HG03066 (cell line): ENCODE data around the gene EML1.
A peak's percentile ranks its signal among the peaks of the same experiment; 100 is the strongest.

Experiments
- ATAC-seq: cut with Tn5 transposase; IDR thresholded peaks from one replicate; pipeline ENCODE4 v1.9.1; 2021; ENCODE audit warnings: low read depth; ENCODE audit not compliant: unreplicated experiment

The EML1 gene, protein sequence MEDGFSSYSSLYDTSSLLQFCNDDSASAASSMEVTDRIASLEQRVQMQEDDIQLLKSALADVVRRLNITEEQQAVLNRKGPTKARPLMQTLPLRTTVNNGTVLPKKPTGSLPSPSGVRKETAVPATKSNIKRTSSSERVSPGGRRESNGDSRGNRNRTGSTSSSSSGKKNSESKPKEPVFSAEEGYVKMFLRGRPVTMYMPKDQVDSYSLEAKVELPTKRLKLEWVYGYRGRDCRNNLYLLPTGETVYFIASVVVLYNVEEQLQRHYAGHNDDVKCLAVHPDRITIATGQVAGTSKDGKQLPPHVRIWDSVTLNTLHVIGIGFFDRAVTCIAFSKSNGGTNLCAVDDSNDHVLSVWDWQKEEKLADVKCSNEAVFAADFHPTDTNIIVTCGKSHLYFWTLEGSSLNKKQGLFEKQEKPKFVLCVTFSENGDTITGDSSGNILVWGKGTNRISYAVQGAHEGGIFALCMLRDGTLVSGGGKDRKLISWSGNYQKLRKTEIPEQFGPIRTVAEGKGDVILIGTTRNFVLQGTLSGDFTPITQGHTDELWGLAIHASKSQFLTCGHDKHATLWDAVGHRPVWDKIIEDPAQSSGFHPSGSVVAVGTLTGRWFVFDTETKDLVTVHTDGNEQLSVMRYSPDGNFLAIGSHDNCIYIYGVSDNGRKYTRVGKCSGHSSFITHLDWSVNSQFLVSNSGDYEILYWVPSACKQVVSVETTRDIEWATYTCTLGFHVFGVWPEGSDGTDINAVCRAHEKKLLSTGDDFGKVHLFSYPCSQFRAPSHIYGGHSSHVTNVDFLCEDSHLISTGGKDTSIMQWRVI

DNA sequence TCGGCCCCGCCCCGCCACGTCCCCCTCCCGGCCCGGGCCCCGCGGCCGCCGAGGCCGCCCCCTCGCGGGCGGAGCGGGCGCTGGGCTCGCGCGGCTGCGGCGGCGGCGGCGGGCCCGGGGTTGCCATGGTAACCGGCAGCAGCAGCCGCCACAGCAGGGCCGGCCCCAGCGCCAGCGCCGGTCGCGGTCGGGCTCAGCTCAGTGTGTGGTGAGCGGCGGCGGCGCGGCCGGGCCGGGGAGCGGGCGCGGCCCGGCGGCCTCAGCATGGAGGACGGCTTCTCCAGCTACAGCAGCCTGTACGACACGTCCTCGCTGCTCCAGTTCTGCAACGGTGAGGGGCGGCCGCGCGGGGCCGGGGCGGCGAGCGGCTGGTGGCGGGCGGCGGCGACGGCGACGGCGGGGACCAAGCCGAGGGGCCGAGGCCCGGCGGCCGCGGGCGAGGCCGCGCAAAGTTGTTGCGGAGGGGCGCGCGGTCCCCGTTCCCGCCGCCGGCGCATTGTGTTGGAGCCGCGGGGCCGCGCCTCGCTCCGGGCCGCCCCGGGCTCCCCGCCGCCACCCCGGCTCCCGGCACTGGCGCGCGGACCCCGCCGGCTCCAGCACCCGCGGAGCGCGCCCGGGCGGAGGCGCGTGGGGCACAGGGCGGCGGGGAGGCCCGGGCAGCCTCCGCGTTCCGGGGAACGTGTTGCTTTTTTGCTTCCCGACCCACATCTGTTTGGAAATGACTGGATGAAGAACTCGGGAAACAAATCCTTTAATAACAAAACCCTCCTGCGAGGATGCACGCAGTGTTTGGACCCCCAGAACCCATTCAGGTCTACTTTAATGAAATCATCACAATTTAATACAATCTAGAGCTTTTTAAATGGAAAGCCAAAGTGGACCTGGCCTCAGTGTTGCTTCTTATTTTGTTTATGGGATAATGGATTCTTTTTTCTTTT is at the start of gene EML1:
TSS of gene EML1 (plus strand) at position 201 of the 938 bp plus-strand sequence. CDS start at position 265, 64 bp downstream.
- ATAC-seq, result peak; percentile 82

DNA sequence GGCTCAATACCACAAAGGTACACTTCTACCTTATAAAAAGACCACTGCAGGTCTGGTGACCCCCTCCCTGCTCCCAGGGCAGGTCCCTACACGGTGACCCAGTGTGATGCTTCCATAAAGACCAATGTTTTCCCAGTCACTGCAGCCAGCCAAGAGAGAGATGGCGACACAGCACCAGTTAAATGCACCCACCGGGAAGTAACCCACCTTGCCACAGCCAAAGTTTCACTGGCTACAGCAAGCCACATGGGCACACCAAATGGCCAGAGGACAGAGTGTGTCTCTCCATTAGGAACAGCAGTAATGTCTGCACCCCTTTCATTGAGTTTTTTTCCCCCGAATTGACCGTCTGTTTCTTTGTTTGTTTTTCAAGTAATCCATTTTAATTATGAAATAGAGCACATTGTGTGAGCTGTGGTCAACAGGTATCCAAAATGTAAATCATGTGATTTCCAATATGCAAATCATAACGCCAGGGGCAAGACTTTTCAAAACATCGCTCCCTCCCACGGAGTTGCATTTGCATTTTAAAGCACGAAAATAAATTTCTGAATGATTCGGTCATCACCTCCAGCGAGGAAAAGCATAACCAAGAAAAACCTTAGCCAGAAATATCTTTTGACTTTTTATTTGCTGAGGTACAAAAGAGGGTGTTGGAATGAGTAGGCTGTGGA is 48.9 kb upstream of the EML1 start:
- ATAC-seq, result no peak

DNA sequence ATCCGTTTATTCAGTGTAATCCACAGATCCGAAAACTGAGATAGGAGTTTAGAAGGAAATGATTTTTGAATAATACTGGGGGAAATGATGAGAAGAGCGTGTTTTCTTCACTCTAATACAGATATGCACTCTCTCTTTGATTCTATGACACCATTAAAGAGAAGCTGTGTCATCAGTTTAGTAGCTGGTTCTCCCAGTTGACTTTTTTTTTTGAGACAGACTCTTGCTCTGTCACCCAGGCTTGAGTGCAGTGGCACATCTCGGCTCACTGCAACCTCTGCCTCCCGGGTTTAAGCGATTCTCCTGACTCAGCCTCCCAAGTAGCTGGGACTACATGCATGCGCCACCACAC is 48.4 kb upstream of the EML1 start:
- ATAC-seq, result no peak

DNA sequence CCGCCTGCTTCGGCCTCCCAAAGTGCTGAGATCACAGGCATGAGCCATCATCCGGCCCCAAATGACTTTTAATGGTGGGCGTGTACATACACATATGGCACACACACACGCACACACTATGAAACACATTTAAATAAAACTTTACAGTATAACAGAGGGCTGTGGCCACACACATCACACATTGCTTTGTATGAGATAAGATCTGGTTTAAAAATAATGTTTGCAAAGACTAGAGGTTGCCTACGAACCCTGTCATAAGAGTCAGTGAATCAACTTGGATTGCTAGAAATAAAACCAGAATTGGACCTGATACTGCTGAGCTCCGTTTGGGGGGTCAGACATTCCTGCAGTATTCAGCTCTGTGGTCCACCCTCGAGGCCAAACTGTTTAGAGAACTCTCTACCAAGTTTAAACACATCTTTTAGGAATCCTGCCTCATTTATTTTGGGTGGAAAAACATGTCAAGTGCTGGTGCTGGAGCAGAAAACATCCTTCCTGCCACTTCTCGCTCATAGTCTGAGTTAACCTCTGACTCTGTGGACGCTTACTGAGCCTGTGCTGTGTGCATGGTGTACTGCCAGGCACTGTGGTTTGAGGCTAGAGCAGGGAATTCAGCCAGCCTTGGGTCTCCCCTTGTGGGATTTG is 47.8 kb upstream of the EML1 start:
- ATAC-seq, result no peak

DNA sequence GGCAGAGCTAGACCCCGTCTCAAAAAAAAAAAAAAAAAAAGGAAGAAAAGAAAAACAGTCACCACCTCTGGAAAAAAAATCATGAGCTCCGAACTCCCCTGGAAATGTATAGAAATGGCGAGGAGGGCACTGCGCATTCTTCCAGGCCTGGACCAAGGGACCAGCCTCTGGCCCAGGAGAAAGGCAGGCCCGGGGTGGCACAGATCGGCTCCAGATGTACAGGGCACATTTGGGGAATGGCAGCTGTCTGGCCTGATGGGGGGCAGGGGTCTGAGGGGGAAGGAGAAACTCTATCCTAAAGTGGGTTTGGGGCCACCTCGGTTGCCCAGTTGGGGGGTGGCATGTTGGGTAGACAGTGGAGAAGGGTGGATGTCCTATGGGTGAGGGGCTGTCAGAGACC is 46.0 kb upstream of the EML1 start:
- no peak for ATAC-seq

DNA sequence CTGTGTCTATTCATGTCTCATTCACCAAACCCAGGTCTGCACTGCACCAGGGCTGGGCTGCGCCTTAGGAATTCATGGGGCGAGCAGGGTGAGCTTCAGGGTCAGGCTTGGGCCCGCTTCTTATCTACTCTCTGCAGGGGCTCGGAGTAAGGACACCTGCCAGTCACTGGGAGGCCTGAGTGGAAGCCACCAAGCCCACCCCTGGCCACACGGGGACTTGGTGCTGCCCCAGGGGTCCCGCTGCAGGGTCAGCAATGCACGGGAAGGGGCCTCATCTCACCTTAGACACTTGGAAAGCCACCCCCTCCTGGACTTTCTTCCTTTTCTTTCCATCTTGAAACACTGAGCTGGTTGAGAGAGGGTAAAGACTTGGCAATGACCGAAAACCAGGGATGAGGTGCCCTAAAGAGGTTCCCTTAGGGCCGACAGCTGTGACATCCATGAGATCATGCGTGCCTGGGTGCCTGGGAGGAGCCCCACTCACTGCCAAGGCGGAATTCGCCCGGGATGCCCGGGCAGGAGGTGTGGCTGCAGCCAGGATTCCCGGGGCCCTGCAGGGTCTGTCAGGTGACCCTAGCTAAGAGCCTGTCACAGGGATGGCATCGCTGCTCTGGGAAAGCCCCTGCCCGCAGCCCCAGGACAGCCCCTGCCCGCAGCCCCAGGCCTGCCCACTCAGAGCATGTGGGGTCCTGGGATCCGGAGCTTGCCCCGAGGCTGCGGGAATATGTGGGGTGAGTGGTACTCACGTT is 45.5 kb upstream of the EML1 start:
- ATAC-seq, result no peak

DNA sequence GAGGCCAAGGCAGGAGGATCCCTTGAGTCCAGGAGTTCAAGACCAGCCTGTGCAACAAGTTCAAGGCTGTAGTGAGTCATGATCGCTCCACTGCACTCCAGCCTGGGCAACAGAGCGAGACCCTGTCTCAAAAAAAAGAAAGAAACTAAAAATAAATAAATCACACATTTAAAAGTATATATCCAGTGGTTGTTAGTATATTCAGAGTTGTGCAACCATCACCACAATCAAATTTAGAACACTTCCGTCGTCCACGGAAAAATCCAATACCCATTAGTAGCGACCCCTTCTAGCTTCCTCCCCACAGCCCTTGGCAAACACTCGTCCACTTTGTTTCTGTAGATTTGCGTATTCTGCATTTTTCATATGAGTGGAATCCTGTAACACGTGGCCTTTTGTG is 44.7 kb upstream of the EML1 start:
- ATAC-seq, result no peak

DNA sequence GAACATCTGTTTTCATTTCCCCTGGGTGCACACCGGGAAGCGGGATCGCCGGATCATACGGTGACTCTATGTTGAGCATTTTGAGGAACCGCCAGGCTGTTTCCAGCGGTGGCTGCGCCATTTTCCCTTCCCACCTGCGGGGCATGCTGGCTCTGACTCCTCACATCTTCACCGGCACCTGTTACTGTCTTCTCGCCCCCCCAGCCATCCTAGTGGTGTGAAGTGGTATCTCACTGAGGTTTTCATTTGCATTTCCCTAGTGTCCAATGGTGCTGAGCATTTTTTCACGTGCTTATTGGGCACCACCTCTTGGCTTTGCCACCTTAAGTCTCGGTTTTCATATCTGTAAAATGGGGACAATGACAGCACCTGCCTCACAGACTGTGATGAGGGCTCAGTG is 44.1 kb upstream of the EML1 start:
- no peak for ATAC-seq

DNA sequence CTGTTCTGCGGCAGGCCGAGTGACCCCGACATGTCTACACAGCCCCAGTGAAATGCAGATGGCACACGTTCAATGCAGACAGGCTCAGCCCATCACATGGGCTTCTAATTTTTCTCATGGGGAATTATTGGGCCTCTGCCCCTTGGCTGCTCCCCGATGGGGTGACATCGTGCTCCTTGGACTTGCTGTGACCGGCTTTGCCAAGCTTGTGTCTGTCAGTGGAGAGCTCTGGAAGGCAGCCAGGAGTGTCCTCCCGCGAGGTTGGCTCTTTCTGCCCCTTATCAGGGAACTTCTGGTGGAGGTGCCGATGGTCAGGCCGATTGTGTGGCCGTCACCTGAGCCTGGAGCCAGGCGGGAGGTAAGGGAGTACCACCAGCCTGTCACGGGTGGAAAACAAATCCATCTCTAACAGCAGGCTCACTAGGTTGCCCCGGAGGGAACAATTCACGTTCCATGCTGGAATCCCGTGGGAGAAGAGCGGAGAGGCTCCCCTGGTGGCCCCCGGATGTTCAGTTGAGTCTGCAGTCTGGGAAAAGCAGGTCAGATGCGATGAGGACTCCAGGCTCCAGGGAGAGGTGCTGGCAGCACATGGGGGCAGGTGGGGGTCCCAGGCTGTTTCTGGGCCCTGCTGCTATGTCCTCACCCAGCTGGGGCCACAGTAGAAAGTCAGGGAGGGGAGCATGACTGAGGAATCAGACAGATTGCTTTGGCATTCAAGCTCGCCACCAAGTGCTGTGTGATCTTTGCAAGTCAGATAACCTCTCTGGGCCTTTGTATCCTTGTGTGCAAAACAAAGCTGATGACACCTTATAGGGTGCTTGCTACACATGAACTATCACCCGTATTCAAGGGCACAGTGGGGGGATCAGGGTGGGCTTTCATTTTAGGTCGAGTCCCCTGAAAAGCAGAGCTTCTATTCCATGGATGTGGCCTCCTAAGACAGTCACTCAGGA is 43.2 kb upstream of the EML1 start:
- ATAC-seq, result no peak

DNA sequence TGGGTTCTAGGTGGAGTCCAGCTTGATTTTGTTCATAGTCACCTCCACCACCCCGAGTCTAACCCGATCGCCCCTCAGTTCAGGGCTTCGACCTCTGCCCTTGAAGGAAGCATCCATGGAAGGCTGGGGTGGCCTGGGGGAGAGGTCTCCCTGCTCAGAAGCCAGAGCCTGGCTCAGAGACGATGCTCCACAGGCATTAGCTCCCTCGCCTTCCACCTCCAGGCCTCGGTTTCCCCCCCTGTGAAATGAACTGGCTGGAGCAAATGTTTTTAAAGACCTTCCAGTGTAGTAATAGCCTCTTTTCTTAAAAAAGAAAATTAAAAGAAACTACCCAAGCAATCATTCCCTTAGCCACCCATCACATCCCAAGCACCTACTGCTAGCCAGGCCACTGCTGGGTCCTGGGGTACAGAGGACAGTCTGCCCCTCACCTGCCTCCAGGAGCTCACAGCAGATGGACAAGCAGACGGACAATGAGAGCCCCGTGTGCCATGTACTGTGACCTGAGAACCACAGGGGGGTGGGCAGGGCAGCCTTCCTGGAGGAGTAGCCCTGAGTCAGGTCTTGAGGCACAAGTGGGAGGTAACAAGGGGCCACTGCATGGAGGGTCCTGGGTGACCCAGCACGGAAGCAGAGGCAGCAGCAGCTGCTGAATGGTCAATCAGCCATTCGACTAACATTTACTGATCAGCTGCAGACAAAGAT is 42.3 kb upstream of the EML1 start:
- ATAC-seq, result no peak

DNA sequence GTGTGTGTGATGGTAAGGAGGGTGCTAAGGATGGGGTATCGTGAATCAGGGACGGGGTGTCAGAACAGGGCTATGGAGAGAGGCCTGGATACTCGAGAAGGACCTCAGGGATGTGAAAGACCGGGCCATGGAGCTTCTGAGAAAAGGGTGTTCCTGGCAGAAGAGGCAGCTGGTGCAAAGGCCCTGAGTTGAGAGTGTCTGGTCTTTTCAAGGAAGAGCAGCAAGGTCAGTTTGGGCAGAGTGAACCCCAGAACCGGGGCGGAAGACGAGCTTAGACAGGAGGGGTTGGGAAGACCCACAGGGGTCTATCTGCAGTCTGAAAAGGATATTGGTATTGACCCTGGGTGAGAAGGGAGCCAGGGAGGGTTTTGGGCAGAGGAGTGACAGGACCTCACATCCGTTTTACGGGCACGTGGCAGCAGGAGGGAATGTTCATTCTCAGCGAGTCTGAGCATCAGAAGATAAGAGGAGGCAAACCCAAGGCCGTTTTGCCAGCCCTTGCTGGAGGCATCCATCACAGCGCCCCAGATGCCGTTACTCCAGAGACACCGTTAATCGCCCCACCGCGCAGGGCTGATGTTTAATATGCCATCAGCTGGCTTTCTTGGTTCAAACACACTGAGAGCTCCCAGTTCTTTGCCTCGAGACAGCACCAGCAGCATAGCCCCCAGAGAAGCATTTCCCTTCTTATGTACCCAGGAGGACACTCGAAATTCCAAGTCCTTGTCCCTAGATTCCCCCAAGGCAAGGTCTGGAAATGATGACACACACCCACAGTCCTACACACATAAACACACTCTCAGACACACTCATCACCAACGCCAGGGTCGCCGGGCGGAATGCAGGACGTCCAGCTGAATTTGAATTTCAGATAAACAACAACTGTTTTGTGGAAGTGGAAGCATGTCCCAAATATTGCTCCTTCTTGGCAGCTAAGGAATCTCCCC is 41.4 kb upstream of the EML1 start:
- no peak for ATAC-seq

DNA sequence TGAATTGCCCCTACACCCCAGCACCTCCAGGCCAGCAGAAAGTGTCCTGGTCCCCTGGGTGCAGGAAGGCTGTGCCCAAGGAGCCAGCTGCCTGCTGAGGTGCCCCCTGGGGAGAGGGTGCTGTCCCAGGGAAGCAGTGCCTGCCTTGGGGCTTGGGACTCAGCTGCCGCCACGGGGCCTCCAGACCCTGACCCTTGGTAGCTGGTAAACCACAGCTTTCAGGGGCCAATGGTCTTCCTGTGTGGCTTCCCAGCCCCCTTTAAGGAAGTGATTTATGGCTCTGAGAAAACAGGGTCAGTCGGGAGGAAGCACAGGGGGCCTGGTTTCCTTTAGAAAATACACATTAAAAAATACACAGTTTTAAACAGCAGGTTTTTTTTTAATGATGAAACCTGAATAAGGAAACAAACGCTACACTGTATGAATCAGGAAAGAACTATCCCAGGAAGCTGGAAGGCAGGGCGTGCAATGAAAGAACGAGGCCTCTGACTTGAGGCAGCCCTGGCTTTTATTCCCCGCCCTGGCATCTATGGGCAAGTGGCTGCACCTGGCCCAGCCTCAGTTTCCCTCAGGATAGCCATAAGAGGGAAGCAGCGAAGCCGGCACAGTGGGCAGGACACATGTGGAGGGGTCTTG is 40.6 kb upstream of the EML1 start:
- no peak for ATAC-seq

DNA sequence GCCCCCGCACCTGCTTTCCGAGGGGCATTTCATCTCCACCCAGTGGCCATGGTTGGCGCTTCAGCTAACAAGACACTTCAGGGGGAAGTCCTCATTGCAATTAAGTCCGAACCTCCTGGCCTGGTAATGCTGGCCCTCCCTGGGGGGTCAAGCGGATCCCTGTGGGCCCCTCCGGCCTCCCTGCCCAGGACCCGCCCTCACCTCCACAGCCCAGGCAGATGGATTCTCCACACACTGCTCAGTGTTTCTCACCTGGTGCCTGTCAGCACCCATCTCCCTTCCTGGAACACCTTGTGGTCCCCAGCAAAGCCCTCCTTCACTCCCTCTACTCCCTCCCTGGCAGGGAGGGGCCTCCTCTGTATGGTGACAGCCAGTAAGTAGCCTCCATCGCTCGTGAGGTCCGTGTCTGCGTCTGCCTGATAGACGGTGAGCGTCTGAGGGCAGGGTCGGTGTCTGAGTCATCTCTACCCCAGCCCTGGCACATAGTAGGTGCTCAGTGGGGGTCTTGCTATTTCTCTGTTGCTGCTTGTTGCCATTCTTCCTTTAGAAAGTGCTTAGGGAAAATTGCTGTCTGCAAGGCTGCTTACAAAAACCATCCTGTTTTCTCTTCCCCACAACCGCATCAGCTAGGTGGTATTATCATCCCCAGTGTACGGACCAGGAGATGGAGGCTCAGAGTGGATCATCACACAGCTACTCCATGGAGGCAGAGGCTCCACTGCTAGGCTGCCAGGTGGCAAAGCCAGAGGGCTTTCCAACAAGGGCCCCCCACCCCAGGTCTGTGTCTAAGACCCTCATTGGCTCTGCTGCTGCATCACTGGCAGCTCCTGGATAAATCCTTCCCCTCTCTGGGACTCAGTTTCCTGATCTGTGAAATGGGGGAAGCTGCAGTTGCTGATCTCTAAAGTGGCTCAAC is 39.7 kb upstream of the EML1 start:
- no peak for ATAC-seq

DNA sequence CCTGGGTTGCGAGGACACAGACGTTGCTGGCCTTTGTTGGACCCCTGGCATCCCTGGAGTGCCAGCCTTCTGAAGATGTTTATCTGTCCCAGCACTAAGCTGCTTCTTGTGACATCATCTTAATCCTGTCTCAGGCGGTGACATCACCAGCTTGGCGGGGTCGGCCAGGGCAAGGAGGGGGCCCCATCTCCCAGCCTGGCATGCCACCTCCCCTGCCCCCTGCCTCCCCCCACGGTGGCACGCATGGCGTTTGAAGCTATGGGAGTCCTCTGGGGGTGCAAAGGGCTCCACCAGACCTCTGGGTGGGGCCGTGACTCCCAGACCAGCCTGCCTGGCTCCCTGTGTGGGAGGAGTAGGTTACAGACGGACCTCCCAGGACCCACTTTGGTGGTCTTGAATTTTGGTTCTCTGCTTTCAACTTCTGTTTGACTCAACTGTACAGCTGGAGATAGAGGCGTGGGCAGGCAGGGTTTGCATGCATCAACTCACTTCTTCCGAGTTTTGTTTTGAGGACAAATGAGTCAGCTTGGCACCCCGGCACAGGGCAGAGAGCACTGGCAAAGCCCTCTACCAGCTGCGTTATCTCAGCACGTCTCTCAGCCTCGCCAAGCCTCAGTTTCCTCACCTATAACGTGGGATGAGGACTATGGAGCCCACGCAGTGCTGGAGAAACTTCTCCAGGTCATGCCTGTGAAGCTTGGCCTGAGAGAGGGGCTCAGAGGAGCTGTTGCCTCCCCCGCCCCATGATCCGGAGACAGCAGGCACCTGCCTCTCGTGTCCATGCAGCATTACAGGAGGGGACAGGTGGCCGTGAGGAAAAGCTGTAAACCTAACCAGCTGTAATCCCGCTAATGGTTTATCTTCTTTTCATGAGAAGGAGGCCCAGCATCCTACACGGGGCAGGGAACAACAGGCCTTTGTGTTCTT is 38.8 kb upstream of the EML1 start:
- no peak for ATAC-seq
